Bone marrow (tissue), 2 donors: Measurements from ENCODE around the gene TBC1D30.

Experiments
- DNase-seq, 2 donors: peaks; one replicate each; lab custom pipeline; 2025; lab: John Stamatoyannopoulos, UW

The TBC1D30 gene

DNA sequence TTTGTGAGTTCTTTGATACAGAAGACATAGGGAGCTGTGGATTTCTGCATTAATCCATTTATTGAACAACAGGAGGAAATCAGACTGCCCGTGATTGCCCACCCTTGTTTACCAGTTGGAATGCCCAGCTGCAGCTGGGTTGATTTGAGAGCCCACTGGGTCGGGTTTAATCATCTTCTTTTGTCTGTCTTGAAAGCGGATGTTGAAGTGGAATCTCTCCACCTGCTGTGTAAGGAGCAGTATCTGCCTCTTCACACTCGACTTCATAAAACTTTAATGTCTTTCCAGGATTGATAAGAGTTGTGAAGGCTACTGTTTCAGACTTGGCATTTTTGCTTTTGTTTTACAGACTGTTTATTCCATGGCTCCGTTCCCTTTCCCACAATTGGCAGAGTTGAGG, 39.9 kb downstream of the TBC1D30 start:
- DNase-seq: no peak

DNA sequence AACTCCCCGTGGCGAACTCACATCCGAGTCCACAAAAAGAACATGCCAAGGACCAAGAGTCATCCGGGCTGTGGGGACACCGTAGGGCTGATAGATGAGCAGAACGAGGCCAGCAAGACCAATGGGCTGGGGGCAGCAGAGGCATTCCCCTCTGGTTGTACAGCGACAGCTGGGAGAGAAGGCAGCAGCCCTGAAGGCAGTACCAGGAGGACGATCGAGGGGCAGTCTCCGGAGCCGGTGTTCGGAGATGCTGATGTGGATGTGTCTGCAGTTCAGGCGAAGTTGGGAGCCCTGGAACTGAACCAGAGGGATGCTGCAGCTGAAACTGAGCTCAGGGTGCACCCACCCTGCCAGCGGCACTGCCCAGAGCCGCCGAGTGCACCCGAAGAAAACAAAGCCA, 50.7 kb downstream of the TBC1D30 start:
- DNase-seq: no peak

GRCh38 chr12:64876388-64877071, 52.1 kb downstream of the TBC1D30 start:
- DNase-seq: no peak

GRCh38 chr12:64877363-64878004, 53.0 kb downstream of the TBC1D30 start:
- no peak for DNase-seq

GRCh38 chr12:64882687-64883086, 58.2 kb downstream of the TBC1D30 start:
- no peak for DNase-seq

DNA sequence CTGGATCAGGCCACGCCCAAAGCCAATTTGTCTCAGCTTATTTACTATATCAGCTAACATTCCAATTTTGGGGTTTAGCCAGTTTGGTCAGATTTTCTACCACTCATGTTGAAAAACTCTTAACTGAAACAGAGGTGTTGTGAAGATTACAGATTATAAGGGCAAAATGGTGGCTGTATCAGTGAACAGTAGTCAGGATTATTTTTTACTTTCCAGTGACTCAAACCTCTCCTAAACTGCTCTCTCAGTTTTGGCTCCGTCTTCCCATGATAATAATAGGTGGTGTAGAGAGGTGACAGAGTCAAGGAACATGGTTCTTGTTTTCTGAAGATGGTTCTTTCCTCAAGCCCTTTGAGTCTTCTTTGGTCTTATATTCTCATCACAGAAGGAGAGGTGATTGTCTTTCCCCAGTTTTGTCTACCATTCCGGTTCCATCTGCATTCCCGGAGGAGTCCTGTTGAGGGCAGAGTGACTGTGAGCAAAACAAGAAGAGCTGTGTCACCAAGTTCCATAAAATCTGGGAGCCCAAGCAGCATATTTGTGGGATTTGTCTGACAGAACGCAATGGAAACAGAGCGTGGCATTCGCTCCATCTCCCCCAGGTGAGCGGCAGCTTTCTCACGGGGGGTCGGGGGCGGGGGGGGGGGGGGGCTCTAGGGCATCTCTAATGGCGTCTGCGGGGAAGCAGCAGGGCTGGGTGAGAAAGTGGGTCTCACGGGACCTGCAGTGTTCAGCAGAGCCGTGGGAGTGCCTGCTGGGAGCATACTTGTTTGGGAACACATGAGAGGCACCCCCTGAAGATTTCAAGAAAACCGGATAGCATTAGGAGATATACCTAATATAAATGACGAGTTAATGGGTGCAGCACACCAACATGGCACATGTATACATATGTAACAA, 59.1 kb downstream of the TBC1D30 start:
- no peak for DNase-seq

GRCh38 chr12:64884164-64884542, 59.7 kb downstream of the TBC1D30 start:
- DNase-seq: no peak

DNA sequence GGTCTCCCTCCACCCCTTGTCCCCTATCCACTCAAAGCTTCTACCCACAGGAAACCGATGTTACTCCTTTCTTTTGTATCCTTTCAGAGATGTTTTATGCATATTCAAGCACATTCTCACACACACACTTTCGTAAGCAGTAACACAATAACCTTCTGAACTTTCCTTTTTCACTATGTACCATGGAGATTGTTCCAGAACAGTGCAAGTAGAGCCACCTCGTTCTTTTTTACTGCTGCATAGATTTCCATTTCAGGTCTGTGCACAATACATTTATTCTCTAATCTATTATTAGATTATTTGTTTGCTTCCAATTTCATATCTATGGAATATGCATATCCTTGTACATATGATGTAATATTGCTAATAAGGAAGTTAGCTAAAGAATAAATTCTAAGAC, 60.3 kb downstream of the TBC1D30 start:
- DNase-seq: no peak

DNA sequence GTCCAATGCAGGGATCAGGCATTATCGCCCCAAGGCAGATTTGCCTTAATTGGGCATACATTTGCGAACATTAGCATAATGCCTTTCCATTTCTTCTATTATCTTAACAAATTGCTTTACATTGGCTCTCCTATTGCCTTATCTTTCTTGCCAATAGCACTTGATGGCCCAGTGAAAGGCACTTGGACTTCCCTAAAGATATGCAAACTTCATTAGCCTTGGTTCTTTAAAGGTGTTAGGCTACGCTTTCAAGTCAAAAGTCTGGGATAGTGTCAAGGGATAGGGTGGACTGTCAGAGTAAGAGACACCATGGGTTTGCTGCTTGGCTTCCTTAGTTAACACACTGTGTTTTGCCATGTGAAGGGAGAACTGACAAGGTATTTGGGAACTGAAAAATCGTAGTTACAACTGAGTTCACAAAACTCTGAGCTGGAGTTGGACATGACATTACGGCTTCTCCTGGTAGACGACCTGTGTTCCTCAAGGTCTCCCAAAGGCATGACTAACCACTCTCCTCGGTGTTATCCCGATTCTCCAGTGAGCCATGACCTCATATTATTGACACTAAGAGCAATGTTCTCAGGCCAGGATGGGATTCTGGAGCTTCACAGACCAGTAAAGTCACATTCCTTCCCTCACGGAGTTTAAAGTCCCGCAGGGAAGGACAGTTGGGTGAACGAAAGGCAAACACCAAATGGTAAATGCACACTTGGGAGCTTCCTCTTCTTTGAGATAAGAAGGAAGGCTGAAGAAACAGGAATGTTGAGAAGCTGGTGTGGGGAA, 65.2 kb downstream of the TBC1D30 start:
- no peak for DNase-seq

GRCh38 chr12:64890873-64891468, 66.5 kb downstream of the TBC1D30 start:
- peak in 1 of 2 donors; percentile 33 for DNase-seq

DNA sequence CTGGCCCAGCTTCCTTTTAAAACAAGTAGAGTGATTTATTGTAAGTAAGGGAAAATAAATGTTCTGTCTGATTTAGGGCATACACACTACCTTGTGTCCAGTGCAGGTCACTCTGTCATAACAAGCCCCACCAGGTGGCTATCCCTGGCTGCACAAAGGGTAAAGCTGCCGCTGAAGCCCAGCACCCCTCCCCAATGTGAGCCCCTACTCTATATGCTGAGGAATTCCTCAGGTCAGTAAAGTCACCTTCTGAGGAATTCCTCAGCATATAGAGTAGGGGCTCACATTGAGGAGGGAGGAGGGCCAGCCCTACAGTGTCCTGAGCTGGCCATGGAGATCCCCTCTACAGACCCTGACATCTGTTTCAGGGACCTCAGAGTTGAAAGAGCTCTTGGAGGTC, 67.2 kb downstream of the TBC1D30 start:
- no peak for DNase-seq

DNA sequence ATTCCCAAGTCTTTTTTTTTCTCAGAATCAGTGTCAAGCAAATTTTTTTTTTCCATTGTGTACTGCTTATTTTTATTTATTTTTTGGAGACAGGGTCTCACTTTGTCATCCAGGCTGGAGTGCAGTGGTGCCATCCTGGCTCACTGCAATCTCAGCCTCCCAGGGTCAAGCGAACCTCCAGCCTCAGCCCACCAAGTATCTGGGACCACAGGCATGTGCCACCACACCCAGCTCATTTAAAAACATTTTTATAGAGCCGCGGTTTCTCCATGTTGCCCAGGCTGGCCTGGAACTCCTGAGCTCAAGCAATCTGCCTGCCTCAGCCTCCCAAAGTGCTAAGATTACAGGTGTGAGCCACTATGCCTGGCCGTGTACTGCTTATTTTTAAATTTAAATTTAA, 68.1 kb downstream of the TBC1D30 start:
- DNase-seq: no peak

DNA sequence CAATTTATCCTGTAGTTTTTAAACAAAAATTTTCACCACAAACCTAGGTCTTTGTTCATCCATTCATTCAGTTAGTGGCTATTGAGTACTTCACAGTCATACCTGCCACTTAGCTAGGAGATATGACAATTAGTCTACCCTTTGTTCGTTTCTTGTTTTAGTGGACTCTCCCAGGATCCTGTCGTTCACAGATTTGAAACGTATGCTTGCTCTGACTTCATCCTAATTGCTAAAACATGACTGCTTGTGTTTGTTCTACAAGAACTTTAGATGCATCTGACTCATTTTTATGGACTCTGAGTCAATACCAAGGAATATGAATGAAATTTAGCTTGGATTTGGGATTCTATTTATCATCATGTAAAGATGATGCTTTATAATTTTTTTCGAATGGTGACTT, 69.5 kb downstream of the TBC1D30 start:
- no peak for DNase-seq

DNA sequence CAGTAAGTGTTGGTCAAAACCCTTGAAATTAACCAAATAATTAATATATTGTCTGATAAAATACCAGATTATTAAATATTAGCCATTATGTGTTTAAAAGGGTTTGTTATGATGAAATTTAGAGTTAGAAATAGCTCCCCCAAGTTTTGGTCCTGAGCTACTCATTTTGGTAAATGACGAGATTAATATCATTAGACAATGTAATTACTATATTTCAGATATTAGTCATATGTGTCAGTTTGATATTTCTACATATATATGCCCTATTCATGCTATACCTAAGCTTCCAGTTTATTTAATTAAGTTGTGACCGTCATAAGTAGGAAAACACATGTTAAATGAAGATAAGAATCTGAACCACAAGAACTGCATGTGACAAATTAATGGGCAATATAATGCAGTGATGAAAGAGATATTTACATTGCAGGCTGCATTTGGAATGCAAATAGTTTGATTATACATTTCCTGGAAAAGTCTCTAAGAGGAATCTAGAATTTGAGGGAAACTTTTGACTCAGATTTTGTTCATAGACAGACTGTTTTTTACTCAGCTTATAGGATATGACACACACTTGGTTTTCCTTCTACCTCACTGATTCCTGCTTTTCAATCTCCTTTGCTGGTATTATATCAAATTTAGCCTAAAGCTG, 70.5 kb downstream of the TBC1D30 start:
- DNase-seq: no peak

DNA sequence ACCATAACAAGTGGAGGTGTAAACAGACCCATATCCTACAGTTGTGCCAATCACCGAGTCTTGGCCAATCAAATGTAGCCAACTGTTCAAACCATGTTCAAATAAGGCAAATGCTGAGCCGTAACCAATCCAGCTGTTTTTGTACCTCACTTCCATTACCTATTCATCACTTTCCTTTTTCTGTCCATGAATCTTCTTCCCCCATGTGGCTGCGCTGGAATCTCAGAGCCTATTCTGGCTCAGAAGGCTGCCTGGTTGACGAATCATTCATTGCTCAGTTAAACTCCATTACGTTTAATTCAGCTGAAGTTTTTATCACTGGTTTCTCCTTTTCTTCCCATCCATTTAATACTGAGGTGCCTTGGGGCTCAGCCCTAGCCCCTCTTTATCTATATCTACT, 71.1 kb downstream of the TBC1D30 start:
- DNase-seq: no peak

DNA sequence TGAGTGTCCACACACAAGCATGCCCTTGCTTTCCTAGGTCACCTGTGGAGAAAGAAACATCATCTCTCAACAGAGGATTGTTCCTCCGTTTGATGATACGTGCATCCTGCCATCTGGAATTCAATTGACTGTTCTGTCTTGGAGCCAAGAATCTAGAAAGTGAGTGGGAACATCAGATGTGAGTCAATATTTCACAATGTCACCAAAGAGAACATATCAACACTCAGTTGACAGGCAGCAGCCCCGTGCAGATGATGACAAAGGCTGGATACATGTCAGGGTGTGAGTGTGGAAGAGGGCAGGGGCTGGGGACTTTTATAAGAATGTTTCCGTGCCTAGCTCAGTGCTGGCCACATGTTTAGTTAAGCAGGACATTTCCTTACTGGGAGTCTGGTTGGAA, 76.1 kb downstream of the TBC1D30 start:
- DNase-seq: no peak

GRCh38 chr12:64903479-64904152, 79.2 kb downstream of the TBC1D30 start:
- no peak for DNase-seq

DNA sequence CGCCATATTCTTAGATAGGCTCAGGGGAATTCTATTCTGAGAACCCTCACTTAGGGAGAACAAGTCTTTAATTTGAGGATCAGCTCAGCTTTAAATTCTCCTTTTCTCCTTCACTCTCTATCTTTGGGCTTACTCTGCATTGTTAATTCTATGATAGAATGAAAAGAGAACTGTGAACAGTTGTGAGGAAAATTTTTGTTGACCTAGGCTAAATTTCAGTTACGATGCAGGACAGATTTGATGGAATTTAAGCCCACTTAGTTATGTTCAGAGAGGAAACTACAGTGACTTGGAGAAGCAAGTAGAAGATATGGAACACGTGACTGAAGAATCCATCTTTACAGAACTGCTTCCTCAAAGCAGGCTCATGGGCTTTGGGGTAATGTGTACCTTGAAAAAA, 82.7 kb downstream of the TBC1D30 start:
- no peak for DNase-seq

- no peak for DNase-seq
Observed at GRCh38 chr12:64909124-64909523, 84.7 kb downstream of the TBC1D30 start.

GRCh38 chr12:64911081-64911480, 86.6 kb downstream of the TBC1D30 start:
- no peak for DNase-seq

DNA sequence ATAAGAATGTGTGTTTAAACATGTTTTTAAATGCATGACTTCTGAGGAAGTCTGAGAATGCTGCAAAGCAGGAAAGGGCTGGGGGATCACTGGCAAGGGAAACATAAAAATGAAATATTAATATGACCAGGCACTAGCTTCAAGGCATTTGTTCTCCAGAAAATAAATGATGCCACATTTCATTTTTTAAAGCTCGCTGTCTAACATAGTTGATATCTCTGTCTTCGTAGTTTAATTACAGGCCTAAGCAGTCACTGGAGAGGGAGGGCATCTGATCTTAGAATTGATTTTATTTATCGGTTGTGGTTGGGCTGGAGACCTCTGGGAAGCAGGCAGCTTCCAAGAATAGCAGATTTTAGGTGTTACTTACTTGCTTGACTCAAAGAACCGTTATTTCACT, 87.5 kb downstream of the TBC1D30 start:
- DNase-seq: no peak
